A549 (cell line): ENCODE measurements around the gene CELF5.

ENCODE experiments used
- CEBPB ChIP-seq, 2 experiments: fragments of >200 bp in 1 of 2; sonication (Bioruptor Twin) in 1 of 2; formaldehyde crosslinking in 1 of 2; IDR thresholded peaks; 2 replicates each; pipeline ENCODE4 v1.6.1; 2012 to 2016
- CHD2 ChIP-seq: fragments of 150-350 bp; IDR thresholded peaks from 2 replicates; pipeline ENCODE4 v1.6.1; 2014; ENCODE audit warnings: low read length; ENCODE audit not compliant: partially characterized antibody
- JUN ChIP-seq, 2 experiments: fragments of >200 bp; sonication (Bioruptor Twin); formaldehyde crosslinking; IDR thresholded peaks; 2 replicates in 1 of 2; 3 replicates in 1 of 2; pipeline ENCODE4 v1.6.1; 2016 to 2017
- KDM1A ChIP-seq: fragments of 200-600 bp; sonication (generic); IDR thresholded peaks from 2 replicates; pipeline ENCODE4 v1.6.1; 2016; ENCODE audit warnings: low read depth, mild to moderate bottlenecking
- KDM5A ChIP-seq: fragments of 200-600 bp; sonication (generic); IDR thresholded peaks from 2 replicates; pipeline ENCODE4 v1.6.1; 2016; ENCODE audit warnings: antibody characterized with exemption, mild to moderate bottlenecking
- MAFK ChIP-seq: fragments of 450-650 bp; IDR thresholded peaks from 2 replicates; pipeline ENCODE4 v1.6.1; 2014; ENCODE audit not compliant: partially characterized antibody
- MAZ ChIP-seq: fragments of 150-350 bp; IDR thresholded peaks from 2 replicates; pipeline ENCODE4 v1.6.1; 2014; ENCODE audit warnings: antibody characterized with exemption, low read depth, low read length, borderline replicate concordance
- POLR2A ChIP-seq: IDR thresholded peaks from 2 replicates; pipeline ENCODE4 v1.6.1; 2012; ENCODE audit warnings: mild to moderate bottlenecking, low read length
- POLR2AphosphoS2 ChIP-seq: conservative IDR thresholded peaks from 2 replicates; pipeline ENCODE4 v1.6.1; 2012; ENCODE audit warnings: low read length, improper control_type of control experiment, inconsistent platforms
- RAD21 ChIP-seq, 2 experiments: fragments of >200 bp in 1 of 2; sonication (Bioruptor Twin) in 1 of 2; formaldehyde crosslinking in 1 of 2; IDR thresholded peaks in 1 of 2; conservative IDR thresholded peaks in 1 of 2; 2 replicates in 1 of 2; 3 replicates in 1 of 2; pipeline ENCODE4 v1.6.1; 2012 to 2018; ENCODE audit warnings: inconsistent platforms in 1 of 2
- SMC3 ChIP-seq: fragments of >200 bp; sonication (Bioruptor Twin); formaldehyde crosslinking; IDR thresholded peaks from 3 replicates; pipeline ENCODE4 v1.6.1; 2018; ENCODE audit warnings: inconsistent platforms
- TF ChIP-seq, protein P1 (sequence below): fragments of >200 bp; sonication (Bioruptor Twin); formaldehyde crosslinking; IDR thresholded peaks from 3 replicates; pipeline ENCODE4 v1.5.1; 2016
- TF ChIP-seq, protein P2 (sequence below): fragments of 200-600 bp; sonication (generic); IDR thresholded peaks from 2 replicates; pipeline ENCODE4 v1.6.1; 2016; ENCODE audit warnings: antibody characterized with exemption, mild to moderate bottlenecking, moderate library complexity
- TF ChIP-seq, protein P3 (sequence below): IDR thresholded peaks from 2 replicates; pipeline ENCODE4 v1.6.1; 2012; ENCODE audit warnings: low read depth, borderline replicate concordance

DNA sequence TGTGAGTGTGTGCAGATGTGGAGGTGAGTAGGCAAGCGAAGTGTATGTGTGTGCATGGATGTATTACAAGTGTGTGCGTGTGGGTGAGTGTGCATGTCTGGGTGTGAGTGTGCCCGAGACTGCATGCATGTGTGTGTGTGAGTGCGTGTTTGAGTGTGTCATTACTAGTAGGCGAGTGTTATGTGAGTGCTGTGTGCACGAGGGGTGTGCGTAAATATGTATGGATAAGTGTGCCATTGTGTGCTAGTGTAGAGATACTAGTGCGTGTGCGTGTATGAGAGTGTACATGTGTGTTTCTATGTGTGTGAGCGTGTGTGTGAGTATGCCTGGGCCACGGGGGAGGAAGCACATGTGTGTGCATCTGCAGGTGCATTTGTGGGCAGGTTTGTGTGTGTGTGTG, 53.8 kb downstream of the CELF5 start:
- TF ChIP-seq, protein P1, sequence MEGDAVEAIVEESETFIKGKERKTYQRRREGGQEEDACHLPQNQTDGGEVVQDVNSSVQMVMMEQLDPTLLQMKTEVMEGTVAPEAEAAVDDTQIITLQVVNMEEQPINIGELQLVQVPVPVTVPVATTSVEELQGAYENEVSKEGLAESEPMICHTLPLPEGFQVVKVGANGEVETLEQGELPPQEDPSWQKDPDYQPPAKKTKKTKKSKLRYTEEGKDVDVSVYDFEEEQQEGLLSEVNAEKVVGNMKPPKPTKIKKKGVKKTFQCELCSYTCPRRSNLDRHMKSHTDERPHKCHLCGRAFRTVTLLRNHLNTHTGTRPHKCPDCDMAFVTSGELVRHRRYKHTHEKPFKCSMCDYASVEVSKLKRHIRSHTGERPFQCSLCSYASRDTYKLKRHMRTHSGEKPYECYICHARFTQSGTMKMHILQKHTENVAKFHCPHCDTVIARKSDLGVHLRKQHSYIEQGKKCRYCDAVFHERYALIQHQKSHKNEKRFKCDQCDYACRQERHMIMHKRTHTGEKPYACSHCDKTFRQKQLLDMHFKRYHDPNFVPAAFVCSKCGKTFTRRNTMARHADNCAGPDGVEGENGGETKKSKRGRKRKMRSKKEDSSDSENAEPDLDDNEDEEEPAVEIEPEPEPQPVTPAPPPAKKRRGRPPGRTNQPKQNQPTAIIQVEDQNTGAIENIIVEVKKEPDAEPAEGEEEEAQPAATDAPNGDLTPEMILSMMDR, result no peak
- TF ChIP-seq KDM5A, result no peak
- no peak for TF ChIP-seq POLR2A
- no peak for TF ChIP-seq JUN (IDR thresholded peaks at IDR 0.05)
- TF ChIP-seq CHD2, result no peak
- TF ChIP-seq, protein P2, sequence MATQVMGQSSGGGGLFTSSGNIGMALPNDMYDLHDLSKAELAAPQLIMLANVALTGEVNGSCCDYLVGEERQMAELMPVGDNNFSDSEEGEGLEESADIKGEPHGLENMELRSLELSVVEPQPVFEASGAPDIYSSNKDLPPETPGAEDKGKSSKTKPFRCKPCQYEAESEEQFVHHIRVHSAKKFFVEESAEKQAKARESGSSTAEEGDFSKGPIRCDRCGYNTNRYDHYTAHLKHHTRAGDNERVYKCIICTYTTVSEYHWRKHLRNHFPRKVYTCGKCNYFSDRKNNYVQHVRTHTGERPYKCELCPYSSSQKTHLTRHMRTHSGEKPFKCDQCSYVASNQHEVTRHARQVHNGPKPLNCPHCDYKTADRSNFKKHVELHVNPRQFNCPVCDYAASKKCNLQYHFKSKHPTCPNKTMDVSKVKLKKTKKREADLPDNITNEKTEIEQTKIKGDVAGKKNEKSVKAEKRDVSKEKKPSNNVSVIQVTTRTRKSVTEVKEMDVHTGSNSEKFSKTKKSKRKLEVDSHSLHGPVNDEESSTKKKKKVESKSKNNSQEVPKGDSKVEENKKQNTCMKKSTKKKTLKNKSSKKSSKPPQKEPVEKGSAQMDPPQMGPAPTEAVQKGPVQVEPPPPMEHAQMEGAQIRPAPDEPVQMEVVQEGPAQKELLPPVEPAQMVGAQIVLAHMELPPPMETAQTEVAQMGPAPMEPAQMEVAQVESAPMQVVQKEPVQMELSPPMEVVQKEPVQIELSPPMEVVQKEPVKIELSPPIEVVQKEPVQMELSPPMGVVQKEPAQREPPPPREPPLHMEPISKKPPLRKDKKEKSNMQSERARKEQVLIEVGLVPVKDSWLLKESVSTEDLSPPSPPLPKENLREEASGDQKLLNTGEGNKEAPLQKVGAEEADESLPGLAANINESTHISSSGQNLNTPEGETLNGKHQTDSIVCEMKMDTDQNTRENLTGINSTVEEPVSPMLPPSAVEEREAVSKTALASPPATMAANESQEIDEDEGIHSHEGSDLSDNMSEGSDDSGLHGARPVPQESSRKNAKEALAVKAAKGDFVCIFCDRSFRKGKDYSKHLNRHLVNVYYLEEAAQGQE, result no peak
- no peak for TF ChIP-seq SMC3
- TF ChIP-seq, protein P3, sequence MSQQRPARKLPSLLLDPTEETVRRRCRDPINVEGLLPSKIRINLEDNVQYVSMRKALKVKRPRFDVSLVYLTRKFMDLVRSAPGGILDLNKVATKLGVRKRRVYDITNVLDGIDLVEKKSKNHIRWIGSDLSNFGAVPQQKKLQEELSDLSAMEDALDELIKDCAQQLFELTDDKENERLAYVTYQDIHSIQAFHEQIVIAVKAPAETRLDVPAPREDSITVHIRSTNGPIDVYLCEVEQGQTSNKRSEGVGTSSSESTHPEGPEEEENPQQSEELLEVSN, result no peak
- no peak for TF ChIP-seq CEBPB (IDR thresholded peaks at IDR 0.05)
- no peak for TF ChIP-seq MAZ
- no peak for TF ChIP-seq MAFK
- no peak for TF ChIP-seq RAD21 (conservative IDR thresholded peaks at IDR 0.05 in 1 of 2, IDR thresholded peaks at IDR 0.05 in 1 of 2)
- TF ChIP-seq POLR2AphosphoS2, result no peak
- no peak for TF ChIP-seq KDM1A
